ENCODE results near the gene BHLHA15.
A peak's percentile ranks its signal among the peaks of the same experiment; 100 is the strongest.

The BHLHA15 gene

DNA sequence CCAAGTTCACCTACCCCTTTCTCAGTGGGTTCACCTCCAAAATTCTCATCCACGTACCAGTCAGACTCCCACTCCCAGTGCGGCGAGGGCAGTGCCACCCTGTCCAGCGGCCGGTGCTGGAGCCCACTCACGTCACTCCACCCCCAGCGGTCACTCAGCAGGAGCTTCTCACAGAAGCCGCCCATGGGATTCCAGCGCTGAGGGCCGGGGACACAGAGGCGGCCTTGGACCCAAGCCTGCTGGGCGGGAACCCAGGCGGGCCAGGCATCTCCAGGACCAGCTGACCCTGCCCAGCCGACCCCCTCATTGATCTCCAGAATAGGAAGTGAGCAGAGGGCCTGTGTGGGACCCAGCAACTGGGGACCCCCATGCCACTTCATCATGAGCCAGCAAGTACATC lies 33.6 kb downstream of the BHLHA15 start:
- no peak for DNase-seq (ENCODE audit: low read depth)

DNA sequence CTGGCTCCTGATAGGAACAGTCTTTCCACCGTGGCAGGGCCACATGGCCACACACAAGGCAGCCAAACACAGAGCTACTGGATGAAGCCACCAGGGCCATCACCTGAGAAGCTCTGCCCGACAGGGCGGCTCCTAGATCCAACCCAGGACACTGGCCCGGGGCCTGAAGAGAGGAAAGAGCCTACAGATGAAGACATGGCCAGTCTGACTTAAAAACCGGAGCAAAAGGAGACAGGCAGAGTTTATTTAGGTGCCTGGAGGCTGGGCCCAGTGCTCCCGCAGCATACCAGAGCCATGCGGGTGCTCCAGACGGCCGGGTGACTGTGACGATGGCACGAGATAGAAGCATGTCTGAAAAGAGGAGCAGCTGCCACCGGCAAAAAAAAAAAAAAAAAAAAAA lies 36.9 kb downstream of the BHLHA15 start:
- no peak for DNase-seq (ENCODE audit: low read depth)

GRCh38 chr7:98249106-98249505 lies 37.9 kb downstream of the BHLHA15 start:
- DNase-seq (ENCODE audit: low read depth), result no peak

GRCh38 chr7:98250789-98251188 lies 39.5 kb downstream of the BHLHA15 start:
- no peak for DNase-seq (ENCODE audit: low read depth)

- DNase-seq (ENCODE audit: low read depth), result no peak
Measured at GRCh38 chr7:98251231-98251600, 40.0 kb downstream of the BHLHA15 start.

- peak; percentile 84 for DNase-seq (ENCODE audit: low read depth)
Measured at GRCh38 chr7:98251601-98252424, 40.6 kb downstream of the BHLHA15 start, which contains the start of gene TECPR1. TECPR1 (minus strand) TSS chr7:98252232; CDS start chr7:98246146, 6,086 bp downstream.

DNA sequence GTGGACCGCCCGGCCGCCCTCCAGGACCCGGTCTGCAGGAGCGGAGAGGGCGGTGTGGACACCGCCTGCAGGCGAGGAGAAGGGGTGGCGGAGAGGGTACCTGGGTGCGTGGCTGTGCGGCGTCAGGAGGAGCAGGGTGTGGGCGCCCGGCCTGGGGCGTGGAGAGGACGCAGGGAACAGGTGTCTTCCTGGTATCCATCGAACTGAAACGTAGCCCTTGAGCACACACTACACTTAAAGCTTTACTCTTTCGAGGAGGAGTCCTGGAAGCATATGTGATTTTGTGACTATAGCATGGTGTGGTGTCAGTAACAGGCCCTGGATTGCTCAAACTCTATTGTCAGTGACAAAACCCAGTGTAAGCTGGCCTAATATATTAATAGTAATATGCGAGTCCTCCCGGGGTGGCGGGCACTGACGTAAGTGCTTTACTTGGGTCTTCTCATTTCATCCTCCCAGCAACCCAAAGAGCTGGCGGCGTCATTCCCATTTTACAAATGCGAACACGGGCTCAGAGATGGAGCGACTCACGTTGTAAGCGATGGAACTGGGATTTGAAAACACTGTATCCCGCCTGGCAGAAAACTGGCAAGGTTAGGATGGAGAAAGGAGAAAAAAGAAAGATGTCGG lies 41.3 kb downstream of the BHLHA15 start:
- DNase-seq (ENCODE audit: low read depth), result no peak

GRCh38 chr7:98254516-98254915 lies 43.3 kb downstream of the BHLHA15 start:
- no peak for DNase-seq (ENCODE audit: low read depth)

DNA sequence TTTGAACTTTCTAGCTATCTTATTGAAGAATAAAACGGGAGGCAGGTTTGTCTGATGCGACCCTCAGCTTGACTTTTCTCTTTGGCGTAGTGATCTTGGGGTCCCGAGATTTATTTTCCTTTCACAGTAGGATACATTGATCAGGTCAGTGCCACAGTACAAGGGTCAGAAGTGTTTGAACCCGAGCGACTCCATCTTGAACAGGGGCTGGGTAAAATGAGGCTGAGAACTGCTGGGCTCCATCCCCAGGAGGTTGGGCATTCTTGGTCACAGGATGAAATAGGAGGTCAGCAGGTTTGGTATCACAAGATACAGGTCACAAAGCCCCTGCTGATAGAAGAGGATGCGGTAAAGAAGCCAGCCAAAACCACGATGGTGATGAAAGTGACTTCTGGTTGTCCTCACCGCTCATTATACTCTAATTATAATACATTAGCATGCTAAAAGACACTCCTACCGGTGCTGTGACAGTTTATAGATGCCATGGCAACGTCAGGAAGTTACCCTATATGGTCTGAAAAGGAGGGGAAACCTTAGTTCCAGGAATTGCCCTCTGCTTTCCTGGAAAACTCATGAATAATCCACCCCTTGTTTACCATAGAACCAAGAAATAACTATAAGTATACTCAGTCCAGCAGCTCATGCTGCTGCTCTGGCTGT lies 43.8 kb downstream of the BHLHA15 start:
- DNase-seq (ENCODE audit: low read depth), result no peak

GRCh38 chr7:98256431-98256830 lies 45.2 kb downstream of the BHLHA15 start:
- no peak for DNase-seq (ENCODE audit: low read depth)

DNA sequence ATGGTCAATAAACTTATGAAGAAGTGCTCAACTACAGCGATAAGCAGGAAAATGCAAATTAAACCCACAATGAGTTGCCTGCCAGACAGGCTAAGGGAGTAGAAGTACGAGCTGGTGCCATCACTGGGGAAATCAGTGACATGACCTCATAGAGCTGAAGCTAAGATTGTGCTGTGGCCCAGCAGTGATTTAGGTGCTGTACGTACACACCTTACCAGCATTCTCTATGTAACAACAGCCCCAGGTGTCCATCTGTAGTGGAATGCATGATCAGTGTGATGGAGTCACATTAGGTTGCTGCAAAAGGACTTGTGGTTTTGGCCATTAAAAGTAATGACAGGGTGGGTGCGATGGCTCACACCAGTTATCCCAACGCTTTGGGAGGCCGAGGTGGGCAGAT lies 46.5 kb downstream of the BHLHA15 start:
- no peak for DNase-seq (ENCODE audit: low read depth)

Data from amniotic epithelial cell (primary cell).